ENCODE measurements around the gene HAUS5. TPM values are rescaled to one million over a fixed set of nuclear protein-coding genes. Genes with fewer than 3 reads are reported as not detected.

HAUS5 gene
- total and polyA plus RNA-seq, 2 experiments from 2014 or later = 4.9 to 12.6 TPM

DNA sequence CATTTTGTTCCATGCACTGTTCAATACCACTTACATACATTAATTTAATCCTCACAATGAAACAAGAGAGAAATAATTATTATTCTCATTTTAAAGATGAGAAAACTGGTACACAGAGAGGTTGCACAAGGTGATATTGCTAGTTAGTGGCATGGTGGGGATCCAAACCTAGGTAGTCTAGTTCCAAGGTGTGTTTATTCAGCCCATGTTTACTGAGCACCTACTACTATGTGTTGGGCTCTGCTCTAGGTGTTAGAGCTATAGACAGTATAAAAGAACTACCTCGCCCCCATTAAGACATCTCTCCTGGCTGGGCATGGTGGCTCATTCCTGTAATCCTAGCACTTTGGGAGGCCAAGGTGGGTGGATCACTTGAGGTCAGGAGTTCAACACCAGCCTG lies 29.8 kb upstream of the HAUS5 start:
- no peaks in the 10 kb centered on the region for H4K20me1 ChIP-seq (ENCODE audit: insufficient read depth, poor library complexity, severe bottlenecking)
- H3K79me2 ChIP-seq = no peaks in the 10 kb centered on the region
- H3K27ac ChIP-seq = no peak overlapping the region
- no peaks in the 10 kb centered on the region for H3K27me3 ChIP-seq
- no peak overlapping the region for H3K4me3 ChIP-seq
- no peak for DNase-seq (ENCODE audit: low spot score)
- no peak overlapping the region for H2AFZ ChIP-seq
- WGBS (ENCODE audit: low lambda C conversion rate, missing lambda C conversion rate) = 68% methylated on average over 1 of the region's 1 CpG
- H3K9me3 ChIP-seq (ENCODE audit: low read depth) = no peaks in the 10 kb centered on the region
- no peaks in the 10 kb centered on the region for H3K9me2 ChIP-seq (replicated peaks; ENCODE audit: insufficient read depth)
- H3K36me3 ChIP-seq (replicated peaks; ENCODE audit: insufficient read depth, low read depth) = no peaks in the 10 kb centered on the region
- H3K4me2 ChIP-seq = no peak overlapping the region
- no peaks in the 10 kb centered on the region for H3K4me1 ChIP-seq (ENCODE audit: insufficient read depth)
- TF ChIP-seq EZH2phosphoT487 (IDR thresholded peaks at IDR 0.05; ENCODE audit: low read depth, severe bottlenecking, unreplicated experiment) (no peak), EZH2 (IDR thresholded peaks at IDR 0.05; ENCODE audit: borderline replicate concordance) (no peak)
- TF ChIP-seq, protein P1, sequence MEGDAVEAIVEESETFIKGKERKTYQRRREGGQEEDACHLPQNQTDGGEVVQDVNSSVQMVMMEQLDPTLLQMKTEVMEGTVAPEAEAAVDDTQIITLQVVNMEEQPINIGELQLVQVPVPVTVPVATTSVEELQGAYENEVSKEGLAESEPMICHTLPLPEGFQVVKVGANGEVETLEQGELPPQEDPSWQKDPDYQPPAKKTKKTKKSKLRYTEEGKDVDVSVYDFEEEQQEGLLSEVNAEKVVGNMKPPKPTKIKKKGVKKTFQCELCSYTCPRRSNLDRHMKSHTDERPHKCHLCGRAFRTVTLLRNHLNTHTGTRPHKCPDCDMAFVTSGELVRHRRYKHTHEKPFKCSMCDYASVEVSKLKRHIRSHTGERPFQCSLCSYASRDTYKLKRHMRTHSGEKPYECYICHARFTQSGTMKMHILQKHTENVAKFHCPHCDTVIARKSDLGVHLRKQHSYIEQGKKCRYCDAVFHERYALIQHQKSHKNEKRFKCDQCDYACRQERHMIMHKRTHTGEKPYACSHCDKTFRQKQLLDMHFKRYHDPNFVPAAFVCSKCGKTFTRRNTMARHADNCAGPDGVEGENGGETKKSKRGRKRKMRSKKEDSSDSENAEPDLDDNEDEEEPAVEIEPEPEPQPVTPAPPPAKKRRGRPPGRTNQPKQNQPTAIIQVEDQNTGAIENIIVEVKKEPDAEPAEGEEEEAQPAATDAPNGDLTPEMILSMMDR (IDR thresholded peaks at IDR 0.05; ENCODE audit: poor library complexity) = no peak

DNA sequence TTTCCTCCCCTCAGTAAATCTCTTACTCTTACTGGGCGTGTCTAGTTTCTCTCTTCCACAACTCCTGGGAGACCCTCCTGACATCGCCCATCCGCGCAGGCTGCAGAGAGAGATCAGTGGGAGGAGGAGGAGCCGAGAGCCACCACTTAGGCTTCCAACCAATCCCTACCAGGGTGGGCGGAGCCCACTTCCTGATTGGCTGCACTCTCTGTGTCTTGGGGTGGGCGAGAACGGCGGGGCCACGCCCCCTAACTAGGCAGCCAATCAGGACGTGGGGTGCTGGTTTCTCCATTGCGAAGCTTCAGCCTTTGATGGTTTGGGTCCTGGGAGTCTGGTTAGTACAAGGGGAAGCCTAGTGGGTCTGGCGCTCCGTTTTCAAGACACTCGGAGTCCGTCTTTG lies 26.7 kb upstream of the HAUS5 start, which contains the start of gene PMIS2:
PMIS2 (plus strand) TSS at position 326 of the 400 bp plus-strand sequence. CDS start 87 bp downstream, outside the sequence.
- no peak within 1 kb of the TSS for H3K27ac ChIP-seq
- no peaks in the 10 kb centered on the region for H3K9me3 ChIP-seq (ENCODE audit: low read depth)
- no peaks in the 10 kb centered on the region for H3K9me2 ChIP-seq (replicated peaks; ENCODE audit: insufficient read depth)
- H2AFZ ChIP-seq = no peak within 1 kb of the TSS
- no peaks in the 10 kb centered on the region for H4K20me1 ChIP-seq (ENCODE audit: insufficient read depth, poor library complexity, severe bottlenecking)
- no peaks in the 10 kb centered on the region for H3K36me3 ChIP-seq (replicated peaks; ENCODE audit: insufficient read depth, low read depth)
- no peaks in the 10 kb centered on the region for H3K79me2 ChIP-seq
- 80% methylated on average over 16 of the region's 16 CpGs for WGBS (ENCODE audit: low lambda C conversion rate, missing lambda C conversion rate)
- H3K4me2 ChIP-seq = no peak within 1 kb of the TSS
- H3K4me3 ChIP-seq = no peak within 1 kb of the TSS
- TF ChIP-seq EZH2 (IDR thresholded peaks at IDR 0.05; ENCODE audit: borderline replicate concordance) (no peak), EZH2phosphoT487 (IDR thresholded peaks at IDR 0.05; ENCODE audit: low read depth, severe bottlenecking, unreplicated experiment) (no peak)
- TF ChIP-seq, protein P1 (IDR thresholded peaks at IDR 0.05; ENCODE audit: poor library complexity) = no peak
- H3K27me3 ChIP-seq = no peaks in the 10 kb centered on the region
- H3K4me1 ChIP-seq (ENCODE audit: insufficient read depth) = no peaks in the 10 kb centered on the region
- no peak for DNase-seq (ENCODE audit: low spot score)

DNA sequence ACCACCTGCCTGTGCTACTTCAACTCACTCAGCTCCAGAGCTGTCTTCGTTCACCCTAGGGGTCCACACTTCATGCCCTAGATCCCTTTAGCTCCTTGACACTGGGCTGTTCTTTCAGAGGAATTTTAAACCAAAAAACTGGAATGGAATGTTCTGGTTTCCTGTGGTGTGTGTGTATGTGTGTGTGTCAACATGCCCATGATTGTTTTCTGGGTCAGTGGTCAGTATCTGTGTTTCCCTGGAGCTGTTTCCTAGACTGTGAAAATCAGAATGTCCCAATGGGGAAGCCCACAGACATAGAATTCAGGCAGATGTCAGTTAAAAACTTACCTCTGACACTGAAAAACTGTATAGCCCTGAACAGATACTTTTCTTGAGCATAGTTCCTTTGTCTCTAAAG lies 25.2 kb upstream of the HAUS5 start:
- WGBS (ENCODE audit: low lambda C conversion rate, missing lambda C conversion rate) = 65% methylated on average over 1 of the region's 1 CpG
- Histone ChIP-seq H3K36me3 (replicated peaks; ENCODE audit: insufficient read depth, low read depth) (no peaks in the 10 kb centered on the region), H3K9me2 (replicated peaks; ENCODE audit: insufficient read depth) (no peaks in the 10 kb centered on the region), H3K27ac (no peak overlapping the region), H3K4me2 (no peak overlapping the region), H4K20me1 (ENCODE audit: insufficient read depth, poor library complexity, severe bottlenecking) (no peaks in the 10 kb centered on the region), H3K79me2 (no peaks in the 10 kb centered on the region), H3K4me3 (no peak overlapping the region), H3K4me1 (ENCODE audit: insufficient read depth) (no peaks in the 10 kb centered on the region), H2AFZ (no peak overlapping the region), H3K27me3 (no peaks in the 10 kb centered on the region), H3K9me3 (ENCODE audit: low read depth) (no peaks in the 10 kb centered on the region)
- no peak for DNase-seq (ENCODE audit: low spot score)
- TF ChIP-seq, protein P1 (IDR thresholded peaks at IDR 0.05; ENCODE audit: poor library complexity) = no peak

DNA sequence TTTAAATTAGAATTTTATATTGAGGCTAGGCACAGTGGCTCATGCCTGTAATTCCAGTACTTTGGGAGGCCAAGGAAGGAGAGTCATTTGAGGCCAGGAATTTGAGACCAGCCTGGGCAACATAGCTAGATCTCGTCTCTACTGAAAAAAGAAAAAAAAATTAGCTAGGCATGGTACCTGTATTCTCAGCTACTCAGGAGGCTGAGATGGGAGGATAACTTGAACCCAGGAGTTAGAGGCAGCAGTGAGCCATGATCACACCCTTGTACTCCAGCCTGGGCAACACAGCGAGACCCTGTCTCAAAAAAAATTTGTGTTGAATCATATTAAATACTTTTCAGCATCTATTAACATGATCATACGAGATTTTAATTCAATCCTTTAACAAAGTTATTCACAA lies 21.7 kb upstream of the HAUS5 start:
- Histone ChIP-seq H3K27me3 (no peaks in the 10 kb centered on the region), H3K79me2 (no peaks in the 10 kb centered on the region), H3K4me3 (no peak overlapping the region), H3K4me1 (ENCODE audit: insufficient read depth) (no peaks in the 10 kb centered on the region), H3K9me3 (ENCODE audit: low read depth) (no peaks in the 10 kb centered on the region), H3K36me3 (replicated peaks; ENCODE audit: insufficient read depth, low read depth) (no peaks in the 10 kb centered on the region), H2AFZ (no peak overlapping the region), H3K9me2 (replicated peaks; ENCODE audit: insufficient read depth) (no peaks in the 10 kb centered on the region), H3K4me2 (no peak overlapping the region), H3K27ac (no peak overlapping the region), H4K20me1 (ENCODE audit: insufficient read depth, poor library complexity, severe bottlenecking) (no peaks in the 10 kb centered on the region)
- DNase-seq (ENCODE audit: low spot score) = no peak
- TF ChIP-seq, protein P1 (IDR thresholded peaks at IDR 0.05; ENCODE audit: poor library complexity) = no peak
- TF ChIP-seq EZH2phosphoT487 (IDR thresholded peaks at IDR 0.05; ENCODE audit: low read depth, severe bottlenecking, unreplicated experiment) = no peak
- no peak for TF ChIP-seq EZH2 (IDR thresholded peaks at IDR 0.05; ENCODE audit: borderline replicate concordance)
- 89% methylated on average over 3 of the region's 3 CpGs for WGBS (ENCODE audit: low lambda C conversion rate, missing lambda C conversion rate)
